Measurements from ENCODE around the gene MVB12B. TPM values are rescaled to one million over a fixed set of nuclear protein-coding genes. Genes with fewer than 3 reads are reported as not detected.

Gene MVB12B
- total and polyA plus RNA-seq, 2 of the 8 experiments (the other 6 are each of a cell fraction or from before 2014, with no cell fraction given): 2.6 to 5.0 TPM

DNA sequence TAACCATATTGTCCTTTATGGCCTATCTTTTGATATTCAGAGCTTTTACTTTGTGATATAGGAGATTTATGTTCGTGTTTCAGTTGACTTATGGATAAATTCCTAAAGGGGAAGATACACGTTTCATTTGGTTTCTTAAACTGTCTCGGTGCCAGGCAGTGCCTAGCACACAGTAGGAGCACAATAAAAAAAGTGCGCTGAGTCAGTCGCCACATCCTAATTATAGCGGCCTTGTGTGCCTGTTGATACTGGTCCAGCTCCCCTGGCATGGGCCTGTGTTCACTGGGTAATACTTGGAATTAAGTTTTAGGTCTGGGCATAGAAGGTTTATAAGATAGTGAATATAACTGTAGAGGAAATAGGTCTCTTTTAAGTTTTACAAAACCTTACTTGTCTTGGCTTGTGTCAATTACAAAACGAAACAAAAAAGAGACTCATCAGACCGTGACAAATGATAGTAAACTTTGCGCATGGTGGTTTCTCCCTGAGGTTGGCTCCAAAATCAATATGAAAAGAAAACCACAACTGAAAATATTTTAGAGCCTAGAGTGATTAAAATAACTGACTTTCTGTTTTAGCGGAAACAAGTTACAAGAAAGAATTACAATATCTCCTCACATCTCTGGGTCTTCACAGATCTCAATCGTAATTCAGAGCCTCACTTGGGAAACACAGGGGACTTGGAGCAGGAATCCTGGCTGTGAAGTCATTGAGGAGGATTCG lies 84.8 kb downstream of the MVB12B start:
- no peak overlapping the region for H3K18ac ChIP-seq (ENCODE audit: extremely low read depth, low read length)
- no peak overlapping the region for H3K56ac ChIP-seq (replicated peaks; ENCODE audit: insufficient read length, low read depth, low read length)
- no peak overlapping the region for H2BK120ac ChIP-seq (replicated peaks; ENCODE audit: low read depth, low read length)
- no peak overlapping the region for H3K23ac ChIP-seq (ENCODE audit: insufficient read length)
- no peak overlapping the region for H3K4me3 ChIP-seq (ENCODE audit: extremely low read depth in 1 of 4, insufficient read depth in 2 of 4, low read depth in 3 of 4, low read length in 4 of 4)
- H3K9me3 ChIP-seq (ENCODE audit: insufficient read depth in 2 of 2, low read depth in 1 of 2, low read length in 1 of 2): no peaks in the 10 kb centered on the region
- no peaks in the 10 kb centered on the region for H3K36me3 ChIP-seq (ENCODE audit: control insufficient read depth in 2 of 4, insufficient read depth in 4 of 4, low read length in 3 of 4)
- no peaks in the 10 kb centered on the region for H3K23me2 ChIP-seq (ENCODE audit: low read depth, low read length)
- H2AFZ ChIP-seq (ENCODE audit: low read length): no peak overlapping the region
- H3K4me1 ChIP-seq (replicated peaks in 1 of 4; ENCODE audit: control insufficient read depth in 3 of 4, insufficient read depth in 4 of 4, low read length in 3 of 4): peaks cover 2 to 13% (median 9%) of the 10 kb centered on the region in 4 experiments; a peak in 5 of 7 replicates
- 90% methylated on average over 12 of the region's 12 CpGs; no CpG with 5 or more reads in 1 of the 2 experiments for WGBS, 2 experiments (ENCODE audit: extremely low coverage in 1 of 2, insufficient coverage in 1 of 2, insufficient read length in 1 of 2, insufficient replicate concordance in 2 of 2, low coverage in 1 of 2, low lambda C conversion rate in 2 of 2, missing lambda C conversion rate in 1 of 2)
- no peak overlapping the region for H2BK12ac ChIP-seq (ENCODE audit: low read depth, low read length)
- H2AK5ac ChIP-seq (ENCODE audit: low read depth, low read length): no peak overlapping the region
- H3K14ac ChIP-seq (ENCODE audit: insufficient read length): no peak overlapping the region
- H2BK20ac ChIP-seq (ENCODE audit: low read length): no peak overlapping the region
- no peaks in the 10 kb centered on the region for H3K27me3 ChIP-seq (replicated peaks in 1 of 4; ENCODE audit: control insufficient read depth in 3 of 4, extremely low read depth in 1 of 4, insufficient read depth in 3 of 4, low read length in 3 of 4)
- H2BK5ac ChIP-seq (ENCODE audit: low read depth, low read length): no peak overlapping the region
- no peak overlapping the region for H4K5ac ChIP-seq (ENCODE audit: insufficient read length, low read depth, low read length)
- ChIA-PET POLR2A (ENCODE audit: partially characterized antibody) (interaction anchor here (1.5 kb wide), 1 partner anchor 13 kb away, joined by 3 read pairs; no protein-coding TSS in a partner anchor), CTCF (ENCODE audit: partially characterized antibody) (interaction anchor here (0.7 to 1.5 kb wide), 3 partner anchors 9 to 80 kb away, joined by 3 to 4 read pairs (median 4); no protein-coding TSS in a partner anchor)
- H2BK15ac ChIP-seq (ENCODE audit: low read length): no peak overlapping the region
- H3K79me2 ChIP-seq (ENCODE audit: control insufficient read depth in 1 of 2, insufficient read depth in 2 of 2, low read length in 2 of 2): no peaks in the 10 kb centered on the region
- H3K27ac ChIP-seq (ENCODE audit: low read depth, low read length): no peak overlapping the region
- no peak overlapping the region for H4K8ac ChIP-seq (ENCODE audit: extremely low read depth, insufficient read depth, low read length)
- DNase-seq (ENCODE audit: low read depth in 1 of 2, low spot score in 2 of 2) (no peak), FAIRE-seq (no peak)
- TF ChIP-seq GABPA (IDR thresholded peaks at IDR 0.05; ENCODE audit: borderline replicate concordance, insufficient read depth, low read length) (no peak), TEAD4 (IDR thresholded peaks at IDR 0.05; ENCODE audit: low read depth, low read length) (no peak), NANOG (IDR thresholded peaks at IDR 0.05; ENCODE audit: insufficient read depth, low read depth, low read length, poor library complexity, severe bottlenecking) (no peak), FOSL1 (IDR thresholded peaks at IDR 0.05; ENCODE audit: insufficient read depth, low read depth, low read length) (no peak), TBP (IDR thresholded peaks at IDR 0.05; ENCODE audit: low read depth, low read length) (no peak), EP300 (IDR thresholded peaks at IDR 0.05; ENCODE audit: borderline replicate concordance in 1 of 2, low read depth in 2 of 2, low read length in 2 of 2) (no peak), CTCF (IDR thresholded peaks at IDR 0.05; ENCODE audit: control extremely low read depth in 1 of 3, insufficient read depth in 1 of 3, low read depth in 1 of 3, low read length in 3 of 3) (no peak)
- H3K79me1 ChIP-seq (ENCODE audit: low read depth, low read length): no peaks in the 10 kb centered on the region
- no peak overlapping the region for H4K91ac ChIP-seq (replicated peaks; ENCODE audit: insufficient read length, low read length)
- no peaks in the 10 kb centered on the region for H4K20me1 ChIP-seq (replicated peaks in 1 of 2; ENCODE audit: control insufficient read depth in 1 of 2, insufficient read depth in 2 of 2, low read length in 2 of 2)
- no peak overlapping the region for H3K9ac ChIP-seq (replicated peaks in 1 of 4; ENCODE audit: extremely low read depth in 1 of 4, low read depth in 3 of 4, low read length in 3 of 4)
- H3K4me2 ChIP-seq (ENCODE audit: insufficient read depth in 1 of 2, low read depth in 2 of 2, low read length in 2 of 2): no peak overlapping the region
- H3K4ac ChIP-seq (replicated peaks; ENCODE audit: insufficient read length, low read depth, low read length): no peak overlapping the region
